Measurements from ENCODE around the gene FLYWCH1. TPM values are rescaled to one million over a fixed set of nuclear protein-coding genes. Genes with fewer than 3 reads are reported as not detected.

Gene FLYWCH1
- total and polyA plus RNA-seq, 10 of the 15 experiments (the other 5 are each of a cell fraction or from before 2014, with no cell fraction given), result 0.47 to 33.8 (median 11.2) TPM

DNA sequence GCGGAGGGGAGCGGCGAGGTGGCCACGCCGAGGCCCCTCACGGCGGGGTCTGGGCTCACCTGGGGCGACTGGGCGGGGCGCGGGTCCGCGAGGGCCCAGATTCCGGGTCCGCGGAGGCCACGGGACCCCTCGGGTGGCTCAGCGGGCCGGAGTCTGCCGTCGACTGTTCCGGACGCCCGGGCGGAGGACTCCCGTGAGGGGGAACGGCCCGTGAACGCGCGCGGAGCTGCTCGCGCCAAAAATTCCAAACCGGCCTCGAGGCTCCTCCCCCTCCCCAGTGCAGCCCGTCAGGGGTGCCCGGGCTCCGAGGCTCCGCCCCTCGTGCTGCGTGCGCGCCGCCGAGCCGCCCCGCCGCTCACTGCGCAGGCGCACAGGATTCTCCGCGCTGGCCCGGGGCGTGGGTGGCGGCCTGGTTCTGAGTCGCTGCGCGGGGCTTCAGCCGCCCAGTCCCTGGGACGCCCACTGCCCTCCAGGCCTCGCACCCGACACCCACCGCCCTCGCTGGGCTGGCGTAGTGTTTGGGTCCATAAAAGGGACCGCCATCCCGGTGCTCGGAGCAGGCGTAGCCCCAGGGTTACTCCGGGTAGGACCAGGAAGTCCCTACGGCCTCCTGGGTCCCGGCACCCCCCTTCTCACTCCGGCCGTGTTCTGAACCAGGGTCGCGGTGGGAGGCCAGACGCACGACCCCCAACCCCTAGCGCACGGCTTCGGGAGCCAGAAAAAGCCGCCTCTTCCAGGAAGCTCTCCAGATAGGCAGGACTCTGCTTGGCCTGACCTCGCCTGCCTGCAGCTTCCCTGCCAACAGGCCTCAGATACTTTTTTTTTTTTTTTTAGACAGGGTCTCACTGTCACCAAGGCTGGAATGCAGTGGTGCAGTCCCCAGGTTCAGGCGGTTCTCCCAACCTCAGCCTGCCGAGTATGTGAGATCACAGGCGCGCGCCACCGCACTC, 68.8 kb downstream of the FLYWCH1 start, which contains the start of gene PKMYT1 (continued):
- TF ChIP-seq CHD1 (IDR thresholded peaks at IDR 0.05; ENCODE audit: low read depth, low read length), result no peak
- TF ChIP-seq KLF5 (IDR thresholded peaks at IDR 0.05; ENCODE audit: partially characterized antibody), result peak; percentile 50
- TF ChIP-seq SUZ12 (IDR thresholded peaks at IDR 0.05; ENCODE audit: unreplicated experiment), result no peak
- TF ChIP-seq, protein P1, sequence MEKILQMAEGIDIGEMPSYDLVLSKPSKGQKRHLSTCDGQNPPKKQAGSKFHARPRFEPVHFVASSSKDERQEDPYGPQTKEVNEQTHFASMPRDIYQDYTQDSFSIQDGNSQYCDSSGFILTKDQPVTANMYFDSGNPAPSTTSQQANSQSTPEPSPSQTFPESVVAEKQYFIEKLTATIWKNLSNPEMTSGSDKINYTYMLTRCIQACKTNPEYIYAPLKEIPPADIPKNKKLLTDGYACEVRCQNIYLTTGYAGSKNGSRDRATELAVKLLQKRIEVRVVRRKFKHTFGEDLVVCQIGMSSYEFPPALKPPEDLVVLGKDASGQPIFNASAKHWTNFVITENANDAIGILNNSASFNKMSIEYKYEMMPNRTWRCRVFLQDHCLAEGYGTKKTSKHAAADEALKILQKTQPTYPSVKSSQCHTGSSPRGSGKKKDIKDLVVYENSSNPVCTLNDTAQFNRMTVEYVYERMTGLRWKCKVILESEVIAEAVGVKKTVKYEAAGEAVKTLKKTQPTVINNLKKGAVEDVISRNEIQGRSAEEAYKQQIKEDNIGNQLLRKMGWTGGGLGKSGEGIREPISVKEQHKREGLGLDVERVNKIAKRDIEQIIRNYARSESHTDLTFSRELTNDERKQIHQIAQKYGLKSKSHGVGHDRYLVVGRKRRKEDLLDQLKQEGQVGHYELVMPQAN (conservative IDR thresholded peaks at IDR 0.05), result peak; percentile 99
- TF ChIP-seq NFXL1 (IDR thresholded peaks at IDR 0.05; ENCODE audit: borderline replicate concordance), result no peak
- TF ChIP-seq, protein P2, sequence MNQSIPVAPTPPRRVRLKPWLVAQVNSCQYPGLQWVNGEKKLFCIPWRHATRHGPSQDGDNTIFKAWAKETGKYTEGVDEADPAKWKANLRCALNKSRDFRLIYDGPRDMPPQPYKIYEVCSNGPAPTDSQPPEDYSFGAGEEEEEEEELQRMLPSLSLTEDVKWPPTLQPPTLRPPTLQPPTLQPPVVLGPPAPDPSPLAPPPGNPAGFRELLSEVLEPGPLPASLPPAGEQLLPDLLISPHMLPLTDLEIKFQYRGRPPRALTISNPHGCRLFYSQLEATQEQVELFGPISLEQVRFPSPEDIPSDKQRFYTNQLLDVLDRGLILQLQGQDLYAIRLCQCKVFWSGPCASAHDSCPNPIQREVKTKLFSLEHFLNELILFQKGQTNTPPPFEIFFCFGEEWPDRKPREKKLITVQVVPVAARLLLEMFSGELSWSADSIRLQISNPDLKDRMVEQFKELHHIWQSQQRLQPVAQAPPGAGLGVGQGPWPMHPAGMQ (IDR thresholded peaks at IDR 0.05; ENCODE audit: borderline replicate concordance), result no peak
- TF ChIP-seq NR2F1 (conservative IDR thresholded peaks at IDR 0.05), result peak; percentile 65
- TF ChIP-seq, protein P3, sequence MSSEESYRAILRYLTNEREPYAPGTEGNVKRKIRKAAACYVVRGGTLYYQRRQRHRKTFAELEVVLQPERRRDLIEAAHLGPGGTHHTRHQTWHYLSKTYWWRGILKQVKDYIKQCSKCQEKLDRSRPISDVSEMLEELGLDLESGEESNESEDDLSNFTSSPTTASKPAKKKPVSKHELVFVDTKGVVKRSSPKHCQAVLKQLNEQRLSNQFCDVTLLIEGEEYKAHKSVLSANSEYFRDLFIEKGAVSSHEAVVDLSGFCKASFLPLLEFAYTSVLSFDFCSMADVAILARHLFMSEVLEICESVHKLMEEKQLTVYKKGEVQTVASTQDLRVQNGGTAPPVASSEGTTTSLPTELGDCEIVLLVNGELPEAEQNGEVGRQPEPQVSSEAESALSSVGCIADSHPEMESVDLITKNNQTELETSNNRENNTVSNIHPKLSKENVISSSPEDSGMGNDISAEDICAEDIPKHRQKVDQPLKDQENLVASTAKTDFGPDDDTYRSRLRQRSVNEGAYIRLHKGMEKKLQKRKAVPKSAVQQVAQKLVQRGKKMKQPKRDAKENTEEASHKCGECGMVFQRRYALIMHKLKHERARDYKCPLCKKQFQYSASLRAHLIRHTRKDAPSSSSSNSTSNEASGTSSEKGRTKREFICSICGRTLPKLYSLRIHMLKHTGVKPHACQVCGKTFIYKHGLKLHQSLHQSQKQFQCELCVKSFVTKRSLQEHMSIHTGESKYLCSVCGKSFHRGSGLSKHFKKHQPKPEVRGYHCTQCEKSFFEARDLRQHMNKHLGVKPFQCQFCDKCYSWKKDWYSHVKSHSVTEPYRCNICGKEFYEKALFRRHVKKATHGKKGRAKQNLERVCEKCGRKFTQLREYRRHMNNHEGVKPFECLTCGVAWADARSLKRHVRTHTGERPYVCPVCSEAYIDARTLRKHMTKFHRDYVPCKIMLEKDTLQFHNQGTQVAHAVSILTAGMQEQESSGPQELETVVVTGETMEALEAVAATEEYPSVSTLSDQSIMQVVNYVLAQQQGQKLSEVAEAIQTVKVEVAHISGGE (CRISPR knock-in tag; IDR thresholded peaks at IDR 0.05), result no peak
- TF ChIP-seq NFIC (IDR thresholded peaks at IDR 0.05; ENCODE audit: low read depth, low read length), result no peak
- TF ChIP-seq LARP7 (IDR thresholded peaks at IDR 0.05), result peak; percentile 93
- 0 out of 2 replicates have a peak, but pooled peaks have one; percentile 33 for TF ChIP-seq ATF7 (IDR thresholded peaks at IDR 0.05; ENCODE audit: low read depth)
- no peak for TF ChIP-seq ZNF622 (IDR thresholded peaks at IDR 0.05)
- no peak for TF ChIP-seq SIX5 (IDR thresholded peaks at IDR 0.05; ENCODE audit: low read depth, low read length, severe bottlenecking)
- peak; percentile 92 for TF ChIP-seq GATAD2B (conservative IDR thresholded peaks at IDR 0.05; ENCODE audit: low read depth)
- no peak for TF ChIP-seq CBX3 (IDR thresholded peaks at IDR 0.05; ENCODE audit: borderline replicate concordance, low read depth)
- TF ChIP-seq, protein P4, sequence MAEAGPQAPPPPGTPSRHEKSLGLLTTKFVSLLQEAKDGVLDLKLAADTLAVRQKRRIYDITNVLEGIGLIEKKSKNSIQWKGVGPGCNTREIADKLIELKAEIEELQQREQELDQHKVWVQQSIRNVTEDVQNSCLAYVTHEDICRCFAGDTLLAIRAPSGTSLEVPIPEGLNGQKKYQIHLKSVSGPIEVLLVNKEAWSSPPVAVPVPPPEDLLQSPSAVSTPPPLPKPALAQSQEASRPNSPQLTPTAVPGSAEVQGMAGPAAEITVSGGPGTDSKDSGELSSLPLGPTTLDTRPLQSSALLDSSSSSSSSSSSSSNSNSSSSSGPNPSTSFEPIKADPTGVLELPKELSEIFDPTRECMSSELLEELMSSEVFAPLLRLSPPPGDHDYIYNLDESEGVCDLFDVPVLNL (IDR thresholded peaks at IDR 0.05; ENCODE audit: low read depth, low read length), result peak; percentile 75; the same call in 1 of the 2 replicates
- TF ChIP-seq, protein P5, sequence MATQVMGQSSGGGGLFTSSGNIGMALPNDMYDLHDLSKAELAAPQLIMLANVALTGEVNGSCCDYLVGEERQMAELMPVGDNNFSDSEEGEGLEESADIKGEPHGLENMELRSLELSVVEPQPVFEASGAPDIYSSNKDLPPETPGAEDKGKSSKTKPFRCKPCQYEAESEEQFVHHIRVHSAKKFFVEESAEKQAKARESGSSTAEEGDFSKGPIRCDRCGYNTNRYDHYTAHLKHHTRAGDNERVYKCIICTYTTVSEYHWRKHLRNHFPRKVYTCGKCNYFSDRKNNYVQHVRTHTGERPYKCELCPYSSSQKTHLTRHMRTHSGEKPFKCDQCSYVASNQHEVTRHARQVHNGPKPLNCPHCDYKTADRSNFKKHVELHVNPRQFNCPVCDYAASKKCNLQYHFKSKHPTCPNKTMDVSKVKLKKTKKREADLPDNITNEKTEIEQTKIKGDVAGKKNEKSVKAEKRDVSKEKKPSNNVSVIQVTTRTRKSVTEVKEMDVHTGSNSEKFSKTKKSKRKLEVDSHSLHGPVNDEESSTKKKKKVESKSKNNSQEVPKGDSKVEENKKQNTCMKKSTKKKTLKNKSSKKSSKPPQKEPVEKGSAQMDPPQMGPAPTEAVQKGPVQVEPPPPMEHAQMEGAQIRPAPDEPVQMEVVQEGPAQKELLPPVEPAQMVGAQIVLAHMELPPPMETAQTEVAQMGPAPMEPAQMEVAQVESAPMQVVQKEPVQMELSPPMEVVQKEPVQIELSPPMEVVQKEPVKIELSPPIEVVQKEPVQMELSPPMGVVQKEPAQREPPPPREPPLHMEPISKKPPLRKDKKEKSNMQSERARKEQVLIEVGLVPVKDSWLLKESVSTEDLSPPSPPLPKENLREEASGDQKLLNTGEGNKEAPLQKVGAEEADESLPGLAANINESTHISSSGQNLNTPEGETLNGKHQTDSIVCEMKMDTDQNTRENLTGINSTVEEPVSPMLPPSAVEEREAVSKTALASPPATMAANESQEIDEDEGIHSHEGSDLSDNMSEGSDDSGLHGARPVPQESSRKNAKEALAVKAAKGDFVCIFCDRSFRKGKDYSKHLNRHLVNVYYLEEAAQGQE (IDR thresholded peaks at IDR 0.05; ENCODE audit: low read depth, low read length), result no peak
- TF ChIP-seq TCF12 (IDR thresholded peaks at IDR 0.05; ENCODE audit: low read depth, low read length), result no peak
